HepG2 (cell line): ENCODE data around the gene EEF2. TPM values are rescaled to one million over a fixed set of nuclear protein-coding genes. Genes with fewer than 3 reads are reported as not detected.
A peak's percentile ranks its signal among the peaks of the same experiment; 100 is the strongest.
"Not testable (repeated sequence)": the region's sequence is repeated elsewhere in the genome, so short reads cannot be mapped to it uniquely, and the experiment has no call there.

Source experiments
- ATAC-seq: fragments of 200-7000 bp; cut with Tn5 transposase; 3 replicates; pipeline ENCODE4 v1.9.1; 2020; ENCODE audit warnings: mild to moderate bottlenecking, moderate library complexity
- BruUV-seq: library from RNA; stranded (reverse); fragments of 400-500 nt; replicated peaks from 2 replicates; lab custom pipeline; 2021; lab: Mats Ljungman, UMichigan
- CTCF ChIA-PET: fragments of 300-600 bp; formaldehyde crosslinking; extraction: SDS; loops from one replicate; lab custom pipeline; 2021; ENCODE audit warnings: low total read pairs, inconsistent platforms, low intra/inter-chr PET ratio; lab: Yijun Ruan, JAX
- POLR2A ChIA-PET: fragments of 350-600 bp; sonication (Branson Sonifier 250); formaldehyde crosslinking; loops from one replicate; lab custom pipeline; 2020; ENCODE audit warnings: antibody characterized with exemption, inconsistent platforms; lab: Yijun Ruan, JAX
- DNase-seq: peaks from one replicate; pipeline ENCODE4 v3.0.0-alpha.2; 2015; ENCODE audit warnings: low spot score
- FAIRE-seq: peaks from 3 replicates; lab custom pipeline; 2011; peaks lifted over from hg19 to GRCh38; lab: Jason Lieb, UNC
- H2AFZ ChIP-seq: one replicate; pipeline ENCODE4 v1.6.1; 2011; ENCODE audit warnings: low read length, inconsistent platforms
- H3K27ac ChIP-seq: fragments of 300-600 bp; 3 replicates; pipeline ENCODE4 v1.8.0; 2011; ENCODE audit warnings: mixed run types, mild to moderate bottlenecking, mixed read lengths, low read length, inconsistent platforms; ENCODE audit not compliant: insufficient read depth; ENCODE audit errors: extremely low read length
- H3K27me3 ChIP-seq, 2 experiments: fragments of 200-600 bp in 1 of 2; 2 replicates in 1 of 2; 3 replicates in 1 of 2; pipeline versions ENCODE4 v1.6.0 to v1.8.0; 2011; ENCODE audit warnings: low read length in 2 of 2, mild to moderate bottlenecking in 2 of 2, moderate library complexity in 2 of 2, inconsistent platforms in 1 of 2; ENCODE audit not compliant: insufficient read depth in 2 of 2, control insufficient read depth in 1 of 2
- H3K36me3 ChIP-seq, 2 experiments: fragments of 200-600 bp in 1 of 2; replicated peaks in 1 of 2; 2 replicates in 1 of 2; 3 replicates in 1 of 2; pipeline versions ENCODE4 v1.5.1 to v1.8.0; 2011; ENCODE audit warnings: low read length in 2 of 2, inconsistent platforms in 1 of 2; ENCODE audit not compliant: insufficient read depth in 2 of 2, control insufficient read depth in 1 of 2
- H3K4me1 ChIP-seq: 2 replicates; pipeline ENCODE4 v1.5.1; 2012; ENCODE audit warnings: low read length, inconsistent platforms; ENCODE audit not compliant: insufficient read depth
- H3K4me2 ChIP-seq: 2 replicates; pipeline ENCODE4 v1.6.0; 2011; ENCODE audit warnings: low read depth, low read length, inconsistent platforms
- H3K4me3 ChIP-seq, 3 experiments: fragments of 200-600 bp in 1 of 3; sonication (generic), shearing (Covaris generic) in 1 of 3; replicated peaks in 1 of 3; 2 replicates each; pipeline ENCODE4 v1.5.1; 2011 to 2016; ENCODE audit warnings: low read length in 3 of 3, inconsistent platforms in 2 of 3, low read depth in 2 of 3, mild to moderate bottlenecking in 2 of 3, control low read depth in 1 of 3, mixed read lengths in 1 of 3; ENCODE audit not compliant: insufficient read depth in 1 of 3
- H3K79me2 ChIP-seq: one replicate; pipeline ENCODE4 v1.6.1; 2011; ENCODE audit warnings: low read length, inconsistent platforms; ENCODE audit not compliant: insufficient read depth
- H3K9ac ChIP-seq: 2 replicates; pipeline ENCODE4 v1.6.0; 2011; ENCODE audit warnings: mild to moderate bottlenecking, low read depth, low read length, inconsistent platforms; ENCODE audit not compliant: insufficient read depth
- H3K9me3 ChIP-seq: 2 replicates; pipeline ENCODE4 v1.5.1; 2012; ENCODE audit warnings: mild to moderate bottlenecking, low read length
- H4K20me1 ChIP-seq: 2 replicates; pipeline ENCODE4 v1.6.0; 2011; ENCODE audit warnings: inconsistent platforms, mild to moderate bottlenecking, low read length, moderate library complexity; ENCODE audit not compliant: insufficient read depth
- ATF7 ChIP-seq, 2 experiments: fragments of 450-650 bp in 1 of 2; sonication (generic) in 1 of 2; formaldehyde crosslinking in 1 of 2; IDR thresholded peaks; 2 replicates each; pipeline versions ENCODE4 v1.4.0 to v1.6.1; 2016 to 2020; ENCODE audit warnings: antibody characterized with exemption in 1 of 2, mild to moderate bottlenecking in 1 of 2, missing genetic modification reagents in 1 of 2
- CBX5 ChIP-seq: sonication (generic); formaldehyde crosslinking; IDR thresholded peaks from 2 replicates; pipeline ENCODE4 v1.4.0; 2020; ENCODE audit warnings: missing genetic modification reagents, borderline replicate concordance
- EHMT2 ChIP-seq: fragments of 200-600 bp; sonication (generic); IDR thresholded peaks from 2 replicates; pipeline ENCODE4 v1.7.0; 2017; ENCODE audit warnings: antibody characterized with exemption, low read depth, low read length, borderline replicate concordance
- FOXM1 ChIP-seq: sonication (generic); formaldehyde crosslinking; IDR thresholded peaks from 2 replicates; pipeline ENCODE4 v1.5.0; 2020; ENCODE audit warnings: missing genetic modification reagents
- POLR2A ChIP-seq, 2 experiments: IDR thresholded peaks; 2 replicates each; pipeline ENCODE4 v1.6.1; 2011; ENCODE audit warnings: low read depth in 2 of 2, low read length in 2 of 2, mild to moderate bottlenecking in 1 of 2, moderate library complexity in 1 of 2; ENCODE audit not compliant: insufficient read depth in 1 of 2
- RBAK ChIP-seq: sonication (generic); formaldehyde crosslinking; IDR thresholded peaks from 2 replicates; pipeline ENCODE4 v1.5.1; 2020; ENCODE audit warnings: mild to moderate bottlenecking, missing genetic modification reagents
- TBL1XR1 ChIP-seq: fragments of 150-350 bp; IDR thresholded peaks from 2 replicates; pipeline ENCODE4 v1.6.1; 2014; ENCODE audit warnings: borderline replicate concordance, low read length; ENCODE audit not compliant: partially characterized antibody
- ZFP90 ChIP-seq: sonication (generic); formaldehyde crosslinking; IDR thresholded peaks from 2 replicates; pipeline ENCODE4 v1.8.0; 2022; ENCODE audit warnings: missing genetic modification reagents, mild to moderate bottlenecking, inconsistent platforms, borderline replicate concordance
- ZNF788 ChIP-seq: sonication (generic); formaldehyde crosslinking; IDR thresholded peaks from 2 replicates; pipeline ENCODE4 v1.5.0; 2020; ENCODE audit warnings: mild to moderate bottlenecking, missing genetic modification reagents, borderline replicate concordance
- WGBS: methylation state at CpG from one replicate; pipeline ENCODE4 v1.1.6; 2017; ENCODE audit warnings: low lambda C conversion rate; 5-methylcytosine and 5-hydroxymethylcytosine counted together
- in situ Hi-C: cut with HindIII; loops from 2 replicates; pipeline ENCODE4 v1.10.0; 2017; ENCODE audit warnings: low pct_unique_long_range_greater_than_20kb; ENCODE audit not compliant: extremely low pct_ligation_motif_present
- intact Hi-C: fragments of 100-400 bp; cut with micrococcal nuclease; formaldehyde crosslinking; loops from one replicate; pipeline ENCODE4 v1.10.0; 2022; ENCODE audit not compliant: unreplicated experiment
- polyA plus RNA-seq, 8 experiments: library from polyadenylated mRNA; depleted of rRNA in 3 of 8; stranded (reverse) in 7 of 8; unstranded in 1 of 8; fragments of >200 nt; fragmentation: Illumina TruSeq in 4 of 8; extraction: Trizol in 4 of 8; gene quantifications; 2 replicates each; pipeline versions ENCODE4 v1.2.1 to v1.2.3, GENCODE V29; 2011 to 2016; ENCODE audit warnings: low read depth in 4 of 8, missing spikeins in 1 of 8, mixed read lengths in 1 of 8; ENCODE audit not compliant: insufficient read depth in 1 of 8
- total RNA-seq, 5 experiments: library from RNA; depleted of rRNA; stranded (reverse); fragments of >200 nt; fragmentation: Illumina TruSeq; extraction: Trizol; gene quantifications; 2 replicates each; pipeline ENCODE4 v1.2.3, GENCODE V29; 2016; ENCODE audit warnings: low read depth in 1 of 5

The EEF2 gene
- total and polyA plus RNA-seq, 2 of the 13 experiments (the other 11 are each of a cell fraction or from before 2014, with no cell fraction given), result 1,441 to 1,777 TPM

GRCh38 chr19:3955276-3955675 is 30.0 kb downstream of the EEF2 start:
- in situ Hi-C loops; H3K4me1 ChIP-seq; ATAC-seq; H3K9me3 ChIP-seq; H3K4me2 ChIP-seq; H3K4me3 ChIP-seq; intact Hi-C loops; H2AFZ ChIP-seq; H3K9ac ChIP-seq; H4K20me1 ChIP-seq; H3K79me2 ChIP-seq; H3K27me3 ChIP-seq; DNase-seq; BruUV-seq; CTCF ChIA-PET; H3K36me3 ChIP-seq; FAIRE-seq; H3K27ac ChIP-seq; TF ChIP-seq ATF7 (CRISPR knock-in tag; IDR thresholded peaks at IDR 0.05): not testable (repeated sequence)
- POLR2A ChIA-PET, result interaction anchor here (3.7 kb wide), 1 partner anchor 14 kb away, joined by 18 read pairs; no protein-coding TSS in a partner anchor
- TF ChIP-seq ATF7 (IDR thresholded peaks at IDR 0.05), result peak; percentile 65
- WGBS, result 84% methylated on average over 13 of the region's 13 CpGs

GRCh38 chr19:3954107-3954506 is 31.2 kb downstream of the EEF2 start:
- Histone ChIP-seq H3K4me2 (no peak overlapping the region), H4K20me1 (no peaks in the 10 kb centered on the region), H3K4me1 (peaks cover 6% of the 10 kb centered on the region; the same call in 1 of the 2 replicates), H3K9ac (no peak overlapping the region), H3K4me3 (no peak overlapping the region), H2AFZ (no peak overlapping the region), H3K9me3 (no peaks in the 10 kb centered on the region), H3K79me2 (no peaks in the 10 kb centered on the region), H3K36me3 (peaks cover 0 to 4% of the 10 kb centered on the region in 2 experiments; a peak in 1 of 5 replicates), H3K27ac (no peak overlapping the region), H3K27me3 (peaks cover 0 to 7% of the 10 kb centered on the region in 2 experiments; a peak in 2 of 5 replicates)
- FAIRE-seq (no peak), ATAC-seq (no peak), DNase-seq (no peak)
- ChIA-PET POLR2A (no interaction called here), CTCF (no interaction called here)
- no peak for TF ChIP-seq EHMT2
- TF ChIP-seq ZFP90 (CRISPR knock-in tag), result no peak
- no peak for TF ChIP-seq FOXM1 (CRISPR knock-in tag)
- no peak for TF ChIP-seq POLR2A (IDR thresholded peaks at IDR 0.05; ENCODE audit: insufficient read depth in 1 of 2, low read depth in 2 of 2, low read length in 2 of 2)
- no peak for TF ChIP-seq RBAK
- no peak for TF ChIP-seq ZNF788 (CRISPR knock-in tag)
- TF ChIP-seq CBX5, result no peak
- TF ChIP-seq TBL1XR1, result no peak
- intact Hi-C loops (no loop called here), in situ Hi-C loops (no loop called here)
- 79% methylated on average over 7 of the region's 12 CpGs for WGBS
- no TSS peak for BruUV-seq
